ENCODE results near the gene PARD3B. TPM values are rescaled to one million over a fixed set of nuclear protein-coding genes. Genes with fewer than 3 reads are reported as not detected.

The PARD3B gene
- total and polyA plus RNA-seq, 2 donors from 2014 or later = 5.3 to 29.6 TPM

GRCh38 chr2:205156457-205156856 lies 611.2 kb downstream of the PARD3B start:
- Histone ChIP-seq H3K36me3 (ENCODE audit: control insufficient read depth in 2 of 3, insufficient read depth in 3 of 3, low read length in 3 of 3) (peaks cover 0 to 2% (median 0%) of the 10 kb centered on the region in 3 donors), H3K4me3 (ENCODE audit: low read length in 3 of 3) (no peak overlapping the region), H3K9ac (ENCODE audit: low read length in 3 of 3) (no peak overlapping the region), H3K27ac (ENCODE audit: low read depth in 2 of 2, low read length in 2 of 2) (no peak overlapping the region), H3K4me1 (ENCODE audit: control insufficient read depth in 2 of 3, insufficient read depth in 2 of 3, low read depth in 1 of 3, low read length in 3 of 3) (no peaks in the 10 kb centered on the region), H3K9me3 (ENCODE audit: control insufficient read depth in 2 of 3, insufficient read depth in 1 of 3, low read length in 3 of 3) (no peaks in the 10 kb centered on the region), H3K27me3 (ENCODE audit: control insufficient read depth, insufficient read depth, low read length) (no peaks in the 10 kb centered on the region)
- no peak for FAIRE-seq
- no peak for DNase-seq
- TF ChIP-seq CTCF (IDR thresholded peaks at IDR 0.05; ENCODE audit: borderline replicate concordance, extremely low read depth, insufficient read depth) = no peak
- intact Hi-C loops (cut with DNase I) = no loop called here

GRCh38 chr2:205158404-205158803 lies 613.1 kb downstream of the PARD3B start:
- Histone ChIP-seq H3K9ac (ENCODE audit: low read length in 3 of 3) (no peak overlapping the region), H3K4me3 (ENCODE audit: low read length in 3 of 3) (no peak overlapping the region), H3K36me3 (ENCODE audit: control insufficient read depth in 2 of 3, insufficient read depth in 3 of 3, low read length in 3 of 3) (peaks cover 0 to 2% (median 0%) of the 10 kb centered on the region in 3 donors), H3K9me3 (ENCODE audit: control insufficient read depth in 2 of 3, insufficient read depth in 1 of 3, low read length in 3 of 3) (no peaks in the 10 kb centered on the region), H3K27me3 (ENCODE audit: control insufficient read depth, insufficient read depth, low read length) (no peaks in the 10 kb centered on the region), H3K27ac (ENCODE audit: low read depth in 2 of 2, low read length in 2 of 2) (no peak overlapping the region), H3K4me1 (ENCODE audit: control insufficient read depth in 2 of 3, insufficient read depth in 2 of 3, low read depth in 1 of 3, low read length in 3 of 3) (no peaks in the 10 kb centered on the region)
- FAIRE-seq (no peak), DNase-seq (no peak)
- intact Hi-C loops (cut with DNase I) = no loop called here
- TF ChIP-seq CTCF (IDR thresholded peaks at IDR 0.05; ENCODE audit: borderline replicate concordance, extremely low read depth, insufficient read depth) = no peak

- no peak overlapping the region for H3K4me3 ChIP-seq (ENCODE audit: low read length in 3 of 3)
- intact Hi-C loops (cut with DNase I) = no loop called here
- FAIRE-seq (no peak), DNase-seq (no peak)
- H3K36me3 ChIP-seq (ENCODE audit: control insufficient read depth in 2 of 3, insufficient read depth in 3 of 3, low read length in 3 of 3) = peaks cover 0 to 2% (median 0%) of the 10 kb centered on the region in 3 donors
- H3K27me3 ChIP-seq (ENCODE audit: control insufficient read depth, insufficient read depth, low read length) = no peaks in the 10 kb centered on the region
- H3K9me3 ChIP-seq (ENCODE audit: control insufficient read depth in 2 of 3, insufficient read depth in 1 of 3, low read length in 3 of 3) = no peaks in the 10 kb centered on the region
- TF ChIP-seq CTCF (IDR thresholded peaks at IDR 0.05; ENCODE audit: borderline replicate concordance, extremely low read depth, insufficient read depth) = no peak
- H3K27ac ChIP-seq (ENCODE audit: low read depth in 2 of 2, low read length in 2 of 2) = no peak overlapping the region
- H3K9ac ChIP-seq (ENCODE audit: low read length in 3 of 3) = no peak overlapping the region
- H3K4me1 ChIP-seq (ENCODE audit: control insufficient read depth in 2 of 3, insufficient read depth in 2 of 3, low read depth in 1 of 3, low read length in 3 of 3) = no peaks in the 10 kb centered on the region
Measured at GRCh38 chr2:205161156-205161839, 616.0 kb downstream of the PARD3B start.

GRCh38 chr2:205166745-205167144 lies 621.5 kb downstream of the PARD3B start:
- intact Hi-C loops (cut with DNase I) = no loop called here
- H3K27ac ChIP-seq (ENCODE audit: low read depth in 2 of 2, low read length in 2 of 2) = no peak overlapping the region
- H3K36me3 ChIP-seq (ENCODE audit: control insufficient read depth in 2 of 3, insufficient read depth in 3 of 3, low read length in 3 of 3) = no peaks in the 10 kb centered on the region
- FAIRE-seq = no peak
- no peaks in the 10 kb centered on the region for H3K9me3 ChIP-seq (ENCODE audit: control insufficient read depth in 2 of 3, insufficient read depth in 1 of 3, low read length in 3 of 3)
- no peaks in the 10 kb centered on the region for H3K27me3 ChIP-seq (ENCODE audit: control insufficient read depth, insufficient read depth, low read length)
- no peak for TF ChIP-seq CTCF (IDR thresholded peaks at IDR 0.05; ENCODE audit: borderline replicate concordance, extremely low read depth, insufficient read depth)
- no peak overlapping the region for H3K4me3 ChIP-seq (ENCODE audit: low read length in 3 of 3)
- H3K4me1 ChIP-seq (ENCODE audit: control insufficient read depth in 2 of 3, insufficient read depth in 2 of 3, low read depth in 1 of 3, low read length in 3 of 3) = no peaks in the 10 kb centered on the region
- no peak overlapping the region for H3K9ac ChIP-seq (ENCODE audit: low read length in 3 of 3)
- no peak for DNase-seq
